Cardiac fibroblast (primary cell): ENCODE data around the gene LSM12.
"Not testable (repeated sequence)": the region's sequence is repeated elsewhere in the genome, so short reads cannot be mapped to it uniquely, and the experiment has no call there.

Source experiments
- DNase-seq, 2 donors: peaks; one replicate each; pipeline versions ENCODE4 v3.0.0 to v3.0.0-alpha.2; 2010; ENCODE audit warnings: low read depth in 2 of 2
- H3K4me3 ChIP-seq, 2 donors: replicated peaks in 1 of 2; 1 replicate in 1 of 2; 2 replicates in 1 of 2; pipeline ENCODE4 v1.5.1; 2011; ENCODE audit warnings: low read depth in 2 of 2, low read length in 2 of 2, mild to moderate bottlenecking in 2 of 2, moderate library complexity in 1 of 2
- CTCF ChIP-seq: IDR thresholded peaks from one replicate; pipeline ENCODE4 v1.5.1; 2011; ENCODE audit warnings: low read depth, mild to moderate bottlenecking, low read length, inconsistent platforms

Gene LSM12

GRCh38 chr17:44059101-44059892, 7.2 kb downstream of the LSM12 start:
- no peak for TF ChIP-seq CTCF
- H3K4me3 ChIP-seq, result no peak overlapping the region
- DNase-seq, result no peak

- TF ChIP-seq CTCF, result no peak
- no peak overlapping the region for H3K4me3 ChIP-seq
- DNase-seq, result no peak
These were observed 13.2 kb downstream of the LSM12 start for GRCh38 chr17:44053125-44053872.

- no peak overlapping the region for H3K4me3 ChIP-seq
- no peak for DNase-seq
- no peak for TF ChIP-seq CTCF
These were observed 17.0 kb downstream of the LSM12 start for GRCh38 chr17:44049294-44050060.

GRCh38 chr17:44046893-44047292, 19.6 kb downstream of the LSM12 start:
- not testable (repeated sequence) for H3K4me3 ChIP-seq, DNase-seq

- H3K4me3 ChIP-seq, result no peak overlapping the region
- DNase-seq, result no peak
- no peak for TF ChIP-seq CTCF
These were observed 21.0 kb downstream of the LSM12 start for GRCh38 chr17:44045486-44045885.

- DNase-seq, result peak; percentile 59 to 79
- no peak for TF ChIP-seq CTCF
- H3K4me3 ChIP-seq, result no peak overlapping the region
These were observed 22.4 kb downstream of the LSM12 start for GRCh38 chr17:44044071-44044470.

GRCh38 chr17:44043272-44043696, 23.2 kb downstream of the LSM12 start:
- TF ChIP-seq CTCF, result no peak
- peak; percentile 79 to 88 for DNase-seq
- H3K4me3 ChIP-seq, result no peak overlapping the region
